H1 (cell line): ENCODE results near the gene NETO2. TPM values are rescaled to one million over a fixed set of nuclear protein-coding genes. Genes with fewer than 3 reads are reported as not detected.
A peak's percentile ranks its signal among the peaks of the same experiment; 100 is the strongest.

Experiments used
- CTCF ChIA-PET: fragments of 300-600 bp; sonication (Branson Sonifier 250); formaldehyde crosslinking; loops from one replicate; lab custom pipeline; 2021; ENCODE audit not compliant: partially characterized antibody; lab: Charles Lee
- POLR2A ChIA-PET: fragments of 300-600 bp; sonication (Branson Sonifier 250); formaldehyde crosslinking; loops from one replicate; lab custom pipeline; 2021; ENCODE audit warnings: inconsistent platforms; ENCODE audit not compliant: partially characterized antibody; lab: Charles Lee
- DNase-seq, 2 experiments: peaks; one replicate each; pipeline versions ENCODE4 v3.0.0 to v3.0.0-alpha.2; 2010 to 2022; ENCODE audit warnings: low spot score in 2 of 2, low read depth in 1 of 2, mixed read lengths in 1 of 2
- FAIRE-seq: peaks from 2 replicates; lab custom pipeline; 2011; peaks lifted over from hg19 to GRCh38; lab: Jason Lieb, UNC
- H2AFZ ChIP-seq: 2 replicates; pipeline ENCODE4 v1.8.1; 2012; ENCODE audit warnings: low read length, inconsistent platforms
- H2AK5ac ChIP-seq: 2 replicates; pipeline ENCODE4 v1.6.1; 2013; ENCODE audit warnings: low read depth, low read length
- H2BK120ac ChIP-seq: replicated peaks from 2 replicates; pipeline ENCODE3; 2013; ENCODE audit warnings: low read depth, low read length, inconsistent platforms
- H2BK12ac ChIP-seq: 2 replicates; pipeline ENCODE4 v1.6.1; 2013; ENCODE audit warnings: low read depth, low read length
- H2BK15ac ChIP-seq: 2 replicates; pipeline ENCODE4 v1.6.1; 2013; ENCODE audit warnings: low read length
- H2BK20ac ChIP-seq: 2 replicates; pipeline ENCODE4 v1.6.1; 2013; ENCODE audit warnings: low read length
- H2BK5ac ChIP-seq: 2 replicates; pipeline ENCODE4 v1.6.1; 2013; ENCODE audit warnings: low read depth, low read length
- H3K14ac ChIP-seq: 2 replicates; pipeline ENCODE4 v1.6.1; 2013; ENCODE audit warnings: inconsistent platforms; ENCODE audit not compliant: insufficient read length
- H3K18ac ChIP-seq: 2 replicates; pipeline ENCODE4 v1.6.1; 2013; ENCODE audit warnings: low read length; ENCODE audit errors: extremely low read depth
- H3K23ac ChIP-seq: 2 replicates; pipeline ENCODE4 v1.6.1; 2013; ENCODE audit warnings: inconsistent platforms; ENCODE audit not compliant: insufficient read length
- H3K23me2 ChIP-seq: 2 replicates; pipeline ENCODE4 v1.6.1; 2013; ENCODE audit warnings: low read depth, low read length
- H3K27ac ChIP-seq: 2 replicates; pipeline ENCODE4 v1.6.1; 2011; ENCODE audit warnings: low read depth, low read length, inconsistent platforms
- H3K27me3 ChIP-seq, 4 experiments: replicated peaks in 1 of 4; 1 replicate in 1 of 4; 2 replicates in 3 of 4; pipeline versions ENCODE4 v1.6.1 to v1.8.1; 2011 to 2013; ENCODE audit warnings: low read length in 3 of 4, mild to moderate bottlenecking in 3 of 4, inconsistent platforms in 2 of 4, mixed read lengths in 2 of 4, moderate library complexity in 1 of 4; ENCODE audit not compliant: control insufficient read depth in 3 of 4, insufficient read depth in 3 of 4; ENCODE audit errors: extremely low read depth in 1 of 4
- H3K36me3 ChIP-seq, 4 experiments: 2 replicates each; pipeline versions ENCODE4 v1.6.1 to v1.8.1; 2011 to 2013; ENCODE audit warnings: mild to moderate bottlenecking in 4 of 4, low read length in 3 of 4, moderate library complexity in 2 of 4, control low read depth in 1 of 4, inconsistent platforms in 1 of 4; ENCODE audit not compliant: insufficient read depth in 4 of 4, control insufficient read depth in 2 of 4
- H3K4ac ChIP-seq: replicated peaks from 2 replicates; pipeline ENCODE3; 2013; ENCODE audit warnings: low read length, low read depth, mixed read lengths, inconsistent platforms; ENCODE audit not compliant: insufficient read length
- H3K4me1 ChIP-seq, 4 experiments: replicated peaks in 1 of 4; 1 replicate in 1 of 4; 2 replicates in 3 of 4; pipeline versions ENCODE4 v1.6.1 to v1.8.1; 2011 to 2013; ENCODE audit warnings: low read length in 3 of 4, inconsistent platforms in 2 of 4, mixed read lengths in 1 of 4; ENCODE audit not compliant: insufficient read depth in 4 of 4, control insufficient read depth in 3 of 4
- H3K4me2 ChIP-seq, 2 experiments: 2 replicates each; pipeline versions ENCODE4 v1.6.1 to v1.8.1; 2011 to 2013; ENCODE audit warnings: low read depth in 2 of 2, low read length in 2 of 2, control low read depth in 1 of 2, inconsistent platforms in 1 of 2, mild to moderate bottlenecking in 1 of 2; ENCODE audit not compliant: insufficient read depth in 1 of 2
- H3K4me3 ChIP-seq, 4 experiments: fragments of 200-600, 300-600 bp in 1 of 4; sonication (generic), shearing (Covaris generic), sonication (Bioruptor Twin) in 1 of 4; 2 replicates each; pipeline versions ENCODE4 v1.5.1 to v1.8.1; 2011 to 2016; ENCODE audit warnings: low read length in 4 of 4, low read depth in 3 of 4, control low read depth in 2 of 4, inconsistent platforms in 2 of 4, mild to moderate bottlenecking in 2 of 4, mixed read lengths in 1 of 4, moderate library complexity in 1 of 4; ENCODE audit not compliant: insufficient read depth in 2 of 4; ENCODE audit errors: extremely low read depth in 1 of 4
- H3K56ac ChIP-seq: replicated peaks from 2 replicates; pipeline ENCODE3; 2013; ENCODE audit warnings: low read depth, mild to moderate bottlenecking, mixed read lengths, low read length, inconsistent platforms; ENCODE audit not compliant: insufficient read length
- H3K79me1 ChIP-seq: 2 replicates; pipeline ENCODE4 v1.6.1; 2013; ENCODE audit warnings: low read depth, low read length, control low read depth
- H3K79me2 ChIP-seq, 2 experiments: 2 replicates each; pipeline versions ENCODE4 v1.6.1 to v1.8.1; 2012 to 2013; ENCODE audit warnings: low read length in 2 of 2, mild to moderate bottlenecking in 2 of 2, inconsistent platforms in 1 of 2; ENCODE audit not compliant: insufficient read depth in 2 of 2, control insufficient read depth in 1 of 2
- H3K9ac ChIP-seq, 4 experiments: replicated peaks in 1 of 4; 1 replicate in 1 of 4; 2 replicates in 3 of 4; pipeline versions ENCODE4 v1.6.1 to v1.8.1; 2011 to 2013; ENCODE audit warnings: low read depth in 3 of 4, low read length in 3 of 4, control low read depth in 2 of 4, mild to moderate bottlenecking in 2 of 4, moderate library complexity in 2 of 4, inconsistent platforms in 1 of 4; ENCODE audit errors: extremely low read depth in 1 of 4
- H3K9me3 ChIP-seq, 2 experiments: 2 replicates each; pipeline versions ENCODE4 v1.6.1 to v1.8.1; 2012 to 2013; ENCODE audit warnings: mild to moderate bottlenecking in 2 of 2, moderate library complexity in 2 of 2, control low read depth in 1 of 2, inconsistent platforms in 1 of 2, low read depth in 1 of 2, low read length in 1 of 2, mixed read lengths in 1 of 2; ENCODE audit not compliant: insufficient read depth in 2 of 2
- H4K20me1 ChIP-seq, 2 experiments: replicated peaks in 1 of 2; 2 replicates each; pipeline versions ENCODE3 to v1.8.1; 2011 to 2013; ENCODE audit warnings: inconsistent platforms in 2 of 2, low read length in 2 of 2, mild to moderate bottlenecking in 1 of 2; ENCODE audit not compliant: insufficient read depth in 2 of 2, control insufficient read depth in 1 of 2
- H4K5ac ChIP-seq: 2 replicates; pipeline ENCODE4 v1.6.1; 2013; ENCODE audit warnings: low read length, low read depth, mixed read lengths, inconsistent platforms; ENCODE audit not compliant: insufficient read length
- H4K8ac ChIP-seq: 2 replicates; pipeline ENCODE4 v1.8.0; 2013; ENCODE audit warnings: mild to moderate bottlenecking, moderate library complexity, low read length, inconsistent platforms; ENCODE audit not compliant: insufficient read depth; ENCODE audit errors: extremely low read depth
- H4K91ac ChIP-seq: replicated peaks from 2 replicates; pipeline ENCODE3; 2013; ENCODE audit warnings: low read length, mixed read lengths, inconsistent platforms; ENCODE audit not compliant: insufficient read length
- FOSL1 ChIP-seq: IDR thresholded peaks from 2 replicates; pipeline ENCODE4 v1.6.1; 2011; ENCODE audit warnings: mild to moderate bottlenecking, low read depth, low read length, moderate library complexity; ENCODE audit not compliant: insufficient read depth
- GABPA ChIP-seq: IDR thresholded peaks from 2 replicates; pipeline ENCODE4 v1.6.1; 2011; ENCODE audit warnings: mild to moderate bottlenecking, low read length, moderate library complexity, borderline replicate concordance; ENCODE audit not compliant: insufficient read depth
- POLR2AphosphoS5 ChIP-seq: IDR thresholded peaks from 2 replicates; pipeline ENCODE4 v1.6.1; 2011; ENCODE audit warnings: low read depth, low read length
- RAD21 ChIP-seq, 2 experiments: IDR thresholded peaks in 1 of 2; conservative IDR thresholded peaks in 1 of 2; 2 replicates each; pipeline ENCODE4 v1.6.1; 2011; ENCODE audit warnings: low read depth in 2 of 2, low read length in 2 of 2, improper control_type of control experiment in 1 of 2, inconsistent platforms in 1 of 2, mild to moderate bottlenecking in 1 of 2, moderate library complexity in 1 of 2
- TEAD4 ChIP-seq: IDR thresholded peaks from 2 replicates; pipeline ENCODE4 v1.6.1; 2012; ENCODE audit warnings: low read depth, low read length, inconsistent platforms, mixed read lengths
- WGBS, 2 experiments: shearing (Covaris generic) in 1 of 2; methylation state at CpG; one replicate each; pipeline versions ENCODE4 v1.1.6 to v1.1.7; 2013 to 2015; ENCODE audit warnings: low lambda C conversion rate in 2 of 2, mixed read lengths in 2 of 2, inconsistent platforms in 1 of 2, low coverage in 1 of 2, missing lambda C conversion rate in 1 of 2; ENCODE audit not compliant: insufficient replicate concordance in 2 of 2, insufficient coverage in 1 of 2, insufficient read length in 1 of 2; ENCODE audit errors: extremely low coverage in 1 of 2, missing lambda C conversion rate in 1 of 2; 5-methylcytosine and 5-hydroxymethylcytosine counted together
- polyA plus RNA-seq, 7 experiments: library from polyadenylated mRNA; depleted of rRNA in 3 of 7; stranded (reverse) in 5 of 7; unstranded in 2 of 7; fragments of >200 nt in 5 of 7; fragments of 200-250 nt in 2 of 7; gene quantifications; 1 replicate in 5 of 7; 2 replicates in 1 of 7; 4 replicates in 1 of 7; pipeline versions ENCODE4 v1.2.1 to v1.2.3, GENCODE V29; 2011 to 2013; ENCODE audit warnings: missing spikeins in 2 of 7, mixed read lengths in 2 of 7
- total RNA-seq: library from RNA; stranded (reverse); fragmentation: NEBNext Ultra II Directional; extraction: Animal tissue kit (Norgen Biotek cat#: 25700); gene quantifications from 2 replicates; pipeline ENCODE4 v1.2.1, GENCODE V29; 2021

Gene NETO2
- total and polyA plus RNA-seq, 2 of the 8 experiments (the other 6 are each of a cell fraction or from before 2014, with no cell fraction given) = 9.4 to 12.5 TPM

DNA sequence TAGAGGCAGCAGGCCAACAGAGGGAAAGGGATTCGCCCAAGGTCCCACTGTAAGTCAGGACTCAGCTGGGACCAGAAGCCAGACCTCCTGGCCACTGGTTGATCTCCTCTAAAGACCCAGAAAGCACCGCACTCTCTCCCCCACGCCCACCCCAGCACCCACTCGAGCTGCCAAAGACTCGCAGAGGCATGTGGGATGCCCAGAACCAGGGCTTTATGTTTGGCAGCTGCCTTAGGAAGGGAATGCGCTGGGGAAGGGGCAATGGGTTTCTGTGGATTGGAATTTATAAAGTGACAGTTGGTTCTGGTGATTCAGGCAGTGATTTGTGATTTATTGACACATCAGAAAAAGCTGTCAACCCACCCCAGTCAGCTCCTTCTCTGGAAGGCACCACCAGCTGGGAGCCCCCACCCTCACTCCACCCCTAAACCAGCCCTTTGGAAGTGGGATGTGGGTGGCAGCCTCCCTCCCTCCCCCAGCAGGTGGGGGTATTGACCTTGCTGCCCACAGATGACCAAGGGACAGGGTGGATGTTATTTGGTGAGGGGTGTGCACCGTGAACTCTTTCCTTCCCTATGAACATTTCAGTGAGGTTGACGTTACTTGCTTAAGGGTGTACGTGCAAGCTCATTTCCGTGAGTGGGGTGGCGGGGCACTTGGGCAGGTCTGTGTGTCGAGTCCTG, 93.7 kb downstream of the NETO2 start:
- H3K14ac ChIP-seq = no peak overlapping the region
- no peak overlapping the region for H4K91ac ChIP-seq
- TF ChIP-seq POLR2AphosphoS5 (no peak), GABPA (no peak), RAD21 (IDR thresholded peaks at IDR 0.05 in 1 of 2, conservative IDR thresholded peaks at IDR 0.05 in 1 of 2; ENCODE audit: low read depth in 2 of 2, low read length in 2 of 2) (peak; percentile 31 to 36; a peak in 3 of 4 replicates), TEAD4 (no peak), FOSL1 (no peak)
- H3K9ac ChIP-seq = no peak overlapping the region
- ChIA-PET CTCF (interaction anchor here (0.7 to 1.7 kb wide), 8 partner anchors 10 to 1107 kb away, joined by 3 to 7 read pairs (median 3); no protein-coding TSS in a partner anchor), POLR2A (no interaction called here)
- H3K79me1 ChIP-seq = no peaks in the 10 kb centered on the region
- peaks cover 0 to 2% (median 0%) of the 10 kb centered on the region in 4 experiments; a peak in 2 of 7 replicates for H3K4me1 ChIP-seq
- no peak overlapping the region for H2BK20ac ChIP-seq
- H3K18ac ChIP-seq = no peak overlapping the region
- no peak overlapping the region for H3K23ac ChIP-seq
- H3K27me3 ChIP-seq = no peaks in the 10 kb centered on the region
- H2AK5ac ChIP-seq = no peak overlapping the region
- no peak overlapping the region for H4K5ac ChIP-seq
- peaks cover under 1 to 2% of the 10 kb centered on the region in 2 experiments; a peak in 1 of 4 replicates for H3K9me3 ChIP-seq
- H2BK15ac ChIP-seq = no peak overlapping the region
- WGBS, 2 experiments = 87% methylated on average over 10 of the region's 12 CpGs; no CpG with 5 or more reads in 1 of the 2 experiments
- DNase-seq (no peak), FAIRE-seq (no peak)
- no peak overlapping the region for H2BK5ac ChIP-seq
- no peak overlapping the region for H2AFZ ChIP-seq
- no peak overlapping the region for H3K56ac ChIP-seq
- no peaks in the 10 kb centered on the region for H4K20me1 ChIP-seq
- H3K4me2 ChIP-seq = no peak overlapping the region
- no peak overlapping the region for H2BK120ac ChIP-seq
- no peak overlapping the region for H3K27ac ChIP-seq
- no peak overlapping the region for H3K4me3 ChIP-seq
- no peaks in the 10 kb centered on the region for H3K23me2 ChIP-seq
- no peaks in the 10 kb centered on the region for H3K79me2 ChIP-seq
- H2BK12ac ChIP-seq = no peak overlapping the region
- no peak overlapping the region for H3K4ac ChIP-seq
- no peaks in the 10 kb centered on the region for H3K36me3 ChIP-seq
- no peak overlapping the region for H4K8ac ChIP-seq
